HepG2 (cell line): ENCODE data around the gene SUDS3. TPM values are rescaled to one million over a fixed set of nuclear protein-coding genes. Genes with fewer than 3 reads are reported as not detected.

Experiments
- ATAC-seq: fragments of 200-7000 bp; cut with Tn5 transposase; 3 replicates; pipeline ENCODE4 v1.9.1; 2020; ENCODE audit warnings: mild to moderate bottlenecking, moderate library complexity
- BruUV-seq: library from RNA; stranded (reverse); fragments of 400-500 nt; replicated peaks from 2 replicates; lab custom pipeline; 2021; lab: Mats Ljungman, UMichigan
- CTCF ChIA-PET: fragments of 300-600 bp; formaldehyde crosslinking; extraction: SDS; loops from one replicate; lab custom pipeline; 2021; ENCODE audit warnings: low total read pairs, inconsistent platforms, low intra/inter-chr PET ratio; lab: Yijun Ruan, JAX
- POLR2A ChIA-PET: fragments of 350-600 bp; sonication (Branson Sonifier 250); formaldehyde crosslinking; loops from one replicate; lab custom pipeline; 2020; ENCODE audit warnings: antibody characterized with exemption, inconsistent platforms; lab: Yijun Ruan, JAX
- DNase-seq: peaks from one replicate; pipeline ENCODE4 v3.0.0-alpha.2; 2015; ENCODE audit warnings: low spot score
- FAIRE-seq: peaks from 3 replicates; lab custom pipeline; 2011; peaks lifted over from hg19 to GRCh38; lab: Jason Lieb, UNC
- H2AFZ ChIP-seq: one replicate; pipeline ENCODE4 v1.6.1; 2011; ENCODE audit warnings: low read length, inconsistent platforms
- H3K27ac ChIP-seq: fragments of 300-600 bp; 3 replicates; pipeline ENCODE4 v1.8.0; 2011; ENCODE audit warnings: mixed run types, mild to moderate bottlenecking, mixed read lengths, low read length, inconsistent platforms; ENCODE audit not compliant: insufficient read depth; ENCODE audit errors: extremely low read length
- H3K27me3 ChIP-seq, 2 experiments: fragments of 200-600 bp in 1 of 2; 2 replicates in 1 of 2; 3 replicates in 1 of 2; pipeline versions ENCODE4 v1.6.0 to v1.8.0; 2011; ENCODE audit warnings: low read length in 2 of 2, mild to moderate bottlenecking in 2 of 2, moderate library complexity in 2 of 2, inconsistent platforms in 1 of 2; ENCODE audit not compliant: insufficient read depth in 2 of 2, control insufficient read depth in 1 of 2
- H3K36me3 ChIP-seq, 2 experiments: fragments of 200-600 bp in 1 of 2; replicated peaks in 1 of 2; 2 replicates in 1 of 2; 3 replicates in 1 of 2; pipeline versions ENCODE4 v1.5.1 to v1.8.0; 2011; ENCODE audit warnings: low read length in 2 of 2, inconsistent platforms in 1 of 2; ENCODE audit not compliant: insufficient read depth in 2 of 2, control insufficient read depth in 1 of 2
- H3K4me1 ChIP-seq: 2 replicates; pipeline ENCODE4 v1.5.1; 2012; ENCODE audit warnings: low read length, inconsistent platforms; ENCODE audit not compliant: insufficient read depth
- H3K4me2 ChIP-seq: 2 replicates; pipeline ENCODE4 v1.6.0; 2011; ENCODE audit warnings: low read depth, low read length, inconsistent platforms
- H3K4me3 ChIP-seq, 3 experiments: fragments of 200-600 bp in 1 of 3; sonication (generic), shearing (Covaris generic) in 1 of 3; replicated peaks in 1 of 3; 2 replicates each; pipeline ENCODE4 v1.5.1; 2011 to 2016; ENCODE audit warnings: low read length in 3 of 3, inconsistent platforms in 2 of 3, low read depth in 2 of 3, mild to moderate bottlenecking in 2 of 3, control low read depth in 1 of 3, mixed read lengths in 1 of 3; ENCODE audit not compliant: insufficient read depth in 1 of 3
- H3K79me2 ChIP-seq: one replicate; pipeline ENCODE4 v1.6.1; 2011; ENCODE audit warnings: low read length, inconsistent platforms; ENCODE audit not compliant: insufficient read depth
- H3K9ac ChIP-seq: 2 replicates; pipeline ENCODE4 v1.6.0; 2011; ENCODE audit warnings: mild to moderate bottlenecking, low read depth, low read length, inconsistent platforms; ENCODE audit not compliant: insufficient read depth
- H3K9me3 ChIP-seq: 2 replicates; pipeline ENCODE4 v1.5.1; 2012; ENCODE audit warnings: mild to moderate bottlenecking, low read length
- H4K20me1 ChIP-seq: 2 replicates; pipeline ENCODE4 v1.6.0; 2011; ENCODE audit warnings: inconsistent platforms, mild to moderate bottlenecking, low read length, moderate library complexity; ENCODE audit not compliant: insufficient read depth
- BRF2 ChIP-seq: sonication (generic); formaldehyde crosslinking; IDR thresholded peaks from 2 replicates; pipeline ENCODE4 v1.8.1; 2022; ENCODE audit warnings: mild to moderate bottlenecking, missing genetic modification reagents
- CREM ChIP-seq, 2 experiments: sonication (generic) in 1 of 2; formaldehyde crosslinking in 1 of 2; IDR thresholded peaks; 2 replicates each; pipeline versions ENCODE4 v1.4.0 to v1.6.1; 2016 to 2020; ENCODE audit warnings: antibody characterized with exemption in 1 of 2, mild to moderate bottlenecking in 1 of 2, missing genetic modification reagents in 1 of 2
- MEF2D ChIP-seq: sonication (generic); formaldehyde crosslinking; IDR thresholded peaks from 2 replicates; pipeline ENCODE4 v1.5.1; 2020; ENCODE audit warnings: mild to moderate bottlenecking, missing genetic modification reagents
- NFIB ChIP-seq: sonication (generic); formaldehyde crosslinking; IDR thresholded peaks from 2 replicates; pipeline ENCODE4 v1.9.0; 2021; ENCODE audit warnings: missing genetic modification reagents, mild to moderate bottlenecking, borderline replicate concordance
- NFKB2 ChIP-seq: sonication (generic); formaldehyde crosslinking; IDR thresholded peaks from 2 replicates; pipeline ENCODE4 v1.4.0; 2020; ENCODE audit warnings: missing genetic modification reagents, borderline replicate concordance
- POLR2AphosphoS5 ChIP-seq: IDR thresholded peaks from 2 replicates; pipeline ENCODE4 v1.6.1; 2012; ENCODE audit warnings: low read depth, low read length
- SRSF1 ChIP-seq: fragments of 200-400 bp; formaldehyde crosslinking; optimal IDR thresholded peaks from 2 replicates; pipeline ENCODE3; 2017; ENCODE audit warnings: mild to moderate bottlenecking, low read depth, low read length, moderate library complexity
- TOE1 ChIP-seq: sonication (generic); formaldehyde crosslinking; IDR thresholded peaks from 2 replicates; pipeline ENCODE4 v1.4.0; 2020; ENCODE audit warnings: mild to moderate bottlenecking, missing genetic modification reagents
- ZKSCAN8 ChIP-seq: IDR thresholded peaks from 2 replicates; pipeline ENCODE4 v1.6.1; 2016; ENCODE audit warnings: borderline replicate concordance, missing genetic modification reagents, missing compliant biosample characterization
- ZNF136 ChIP-seq: sonication (generic); formaldehyde crosslinking; IDR thresholded peaks from 2 replicates; pipeline ENCODE4 v1.8.1; 2022; ENCODE audit warnings: low read depth, mild to moderate bottlenecking, moderate library complexity, missing genetic modification reagents
- WGBS: methylation state at CpG from one replicate; pipeline ENCODE4 v1.1.6; 2017; ENCODE audit warnings: low lambda C conversion rate; 5-methylcytosine and 5-hydroxymethylcytosine counted together
- in situ Hi-C: cut with HindIII; loops from 2 replicates; pipeline ENCODE4 v1.10.0; 2017; ENCODE audit warnings: low pct_unique_long_range_greater_than_20kb; ENCODE audit not compliant: extremely low pct_ligation_motif_present
- intact Hi-C: fragments of 100-400 bp; cut with micrococcal nuclease; formaldehyde crosslinking; loops from one replicate; pipeline ENCODE4 v1.10.0; 2022; ENCODE audit not compliant: unreplicated experiment
- polyA plus RNA-seq, 8 experiments: library from polyadenylated mRNA; depleted of rRNA in 3 of 8; stranded (reverse) in 7 of 8; unstranded in 1 of 8; fragments of >200 nt; fragmentation: Illumina TruSeq in 4 of 8; extraction: Trizol in 4 of 8; gene quantifications; 2 replicates each; pipeline versions ENCODE4 v1.2.1 to v1.2.3, GENCODE V29; 2011 to 2016; ENCODE audit warnings: low read depth in 4 of 8, missing spikeins in 1 of 8, mixed read lengths in 1 of 8; ENCODE audit not compliant: insufficient read depth in 1 of 8
- total RNA-seq, 5 experiments: library from RNA; depleted of rRNA; stranded (reverse); fragments of >200 nt; fragmentation: Illumina TruSeq; extraction: Trizol; gene quantifications; 2 replicates each; pipeline ENCODE4 v1.2.3, GENCODE V29; 2016; ENCODE audit warnings: low read depth in 1 of 5

The SUDS3 gene
- total and polyA plus RNA-seq, 2 of the 13 experiments (the other 11 are each of a cell fraction or from before 2014, with no cell fraction given): 20.2 to 33.1 TPM

- peaks cover 20% of the 10 kb centered on the region for H3K4me1 ChIP-seq
- no peak overlapping the region for H3K27ac ChIP-seq
- FAIRE-seq (no peak), ATAC-seq (no peak), DNase-seq (no peak)
- H2AFZ ChIP-seq: no peak overlapping the region
- H3K4me3 ChIP-seq: no peak overlapping the region
- H3K36me3 ChIP-seq: no peaks in the 10 kb centered on the region
- H3K9me3 ChIP-seq: no peaks in the 10 kb centered on the region
- 98% methylated on average over 7 of the region's 7 CpGs for WGBS
- peaks cover 2% of the 10 kb centered on the region for H3K79me2 ChIP-seq
- TF ChIP-seq NFKB2 (CRISPR knock-in tag) (no peak), NFIB (CRISPR knock-in tag) (no peak), ZKSCAN8 (no peak)
- no peak overlapping the region for H3K4me2 ChIP-seq
- intact Hi-C loops: no loop called here
- POLR2A ChIA-PET: interaction anchor here (1.3 kb wide), 1 partner anchor 26 kb away, joined by 5 read pairs; the partner anchor contains the start of gene TAOK3
- CTCF ChIA-PET: no interaction called here
- in situ Hi-C loops: no loop called here
- 0 out of 2 replicates have a peak, but pooled peaks cover 7% of the 10 kb centered on the region for H4K20me1 ChIP-seq
- H3K9ac ChIP-seq: no peak overlapping the region
- no peaks in the 10 kb centered on the region for H3K27me3 ChIP-seq
- BruUV-seq: no TSS peak
These were observed 29.5 kb upstream of the SUDS3 start for GRCh38 chr12:118346895-118347294.

- Histone ChIP-seq H3K9ac (no peak overlapping the region), H3K9me3 (no peaks in the 10 kb centered on the region), H3K4me3 (no peak overlapping the region), H3K27me3 (no peaks in the 10 kb centered on the region), H3K27ac (no peak overlapping the region), H3K4me2 (no peak overlapping the region), H3K36me3 (no peaks in the 10 kb centered on the region), H3K79me2 (peaks cover 2% of the 10 kb centered on the region), H2AFZ (no peak overlapping the region), H4K20me1 (0 out of 2 replicates have a peak, but pooled peaks cover 7% of the 10 kb centered on the region)
- POLR2A ChIA-PET: interaction anchor here (1.3 kb wide), 1 partner anchor 25 kb away, joined by 5 read pairs; the partner anchor contains the start of gene TAOK3
- WGBS: 93% methylated on average over 2 of the region's 2 CpGs
- in situ Hi-C loops (no loop called here), intact Hi-C loops (no loop called here)
- DNase-seq (no peak), ATAC-seq (no peak)
- CTCF ChIA-PET: no interaction called here
- TF ChIP-seq SRSF1 (no peak), CREM (IDR thresholded peaks at IDR 0.05) (no peak), CREM (CRISPR knock-in tag; IDR thresholded peaks at IDR 0.05) (no peak), TOE1 (CRISPR knock-in tag) (no peak), POLR2AphosphoS5 (no peak), ZNF136 (CRISPR knock-in tag) (no peak), BRF2 (CRISPR knock-in tag) (no peak), MEF2D (CRISPR knock-in tag) (no peak)
- TF ChIP-seq, all 625 proteins: peak for 0
- peaks cover 26% of the 10 kb centered on the region for H3K4me1 ChIP-seq
- FAIRE-seq: no peak
- BruUV-seq: no TSS peak
These were observed 28.4 kb upstream of the SUDS3 start for GRCh38 chr12:118347916-118348315.
